GM12874 (cell line): ENCODE measurements around the gene MCMBP.

Source experiments
- CTCF ChIP-seq: IDR thresholded peaks from 2 replicates; pipeline ENCODE4 v1.5.1; 2011; ENCODE audit warnings: low read depth, mild to moderate bottlenecking, control low read depth, low read length, moderate library complexity; ENCODE audit not compliant: insufficient read depth

The MCMBP gene

DNA sequence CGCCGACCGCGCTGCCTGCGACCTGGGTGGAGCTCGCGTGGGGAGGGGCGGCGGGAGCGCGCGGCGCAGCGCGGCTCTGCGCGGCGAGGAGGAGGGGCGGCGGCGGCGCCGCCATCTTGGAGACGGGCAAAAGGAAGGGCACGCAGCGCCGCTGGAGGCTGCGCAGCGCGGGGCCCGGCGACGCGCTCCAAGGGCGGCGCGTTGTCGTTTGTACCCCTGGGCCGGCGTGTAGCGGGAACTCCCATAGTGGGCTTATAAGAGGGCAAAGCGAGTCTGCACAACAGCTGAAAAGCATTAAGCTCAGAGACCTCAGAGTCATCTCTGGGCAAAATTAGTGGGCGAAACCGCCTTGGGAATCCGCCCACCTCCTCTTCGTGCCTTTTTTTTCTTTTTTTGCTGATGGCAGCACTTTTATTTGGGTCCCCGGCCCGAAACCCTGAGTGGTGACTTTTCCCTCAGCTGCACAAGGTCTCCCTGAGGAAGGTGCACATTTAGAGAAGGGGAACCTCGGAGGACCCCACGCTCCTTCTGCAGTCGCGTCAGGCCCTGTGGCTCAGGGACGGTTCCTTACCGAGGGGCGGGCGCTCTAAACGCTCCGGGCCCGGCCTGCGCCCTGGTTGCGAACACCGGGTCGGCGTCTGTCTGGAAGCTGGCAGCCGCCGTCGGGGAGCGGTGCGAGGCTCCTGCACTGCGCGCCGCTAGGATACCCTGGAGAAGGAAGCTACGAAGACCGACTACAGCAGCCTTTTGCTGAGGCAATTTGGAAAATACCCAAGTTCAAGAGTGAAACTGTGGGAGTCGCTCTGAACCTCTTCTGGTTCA lies 428 bp upstream of the MCMBP start:
- TF ChIP-seq CTCF, result no peak

DNA sequence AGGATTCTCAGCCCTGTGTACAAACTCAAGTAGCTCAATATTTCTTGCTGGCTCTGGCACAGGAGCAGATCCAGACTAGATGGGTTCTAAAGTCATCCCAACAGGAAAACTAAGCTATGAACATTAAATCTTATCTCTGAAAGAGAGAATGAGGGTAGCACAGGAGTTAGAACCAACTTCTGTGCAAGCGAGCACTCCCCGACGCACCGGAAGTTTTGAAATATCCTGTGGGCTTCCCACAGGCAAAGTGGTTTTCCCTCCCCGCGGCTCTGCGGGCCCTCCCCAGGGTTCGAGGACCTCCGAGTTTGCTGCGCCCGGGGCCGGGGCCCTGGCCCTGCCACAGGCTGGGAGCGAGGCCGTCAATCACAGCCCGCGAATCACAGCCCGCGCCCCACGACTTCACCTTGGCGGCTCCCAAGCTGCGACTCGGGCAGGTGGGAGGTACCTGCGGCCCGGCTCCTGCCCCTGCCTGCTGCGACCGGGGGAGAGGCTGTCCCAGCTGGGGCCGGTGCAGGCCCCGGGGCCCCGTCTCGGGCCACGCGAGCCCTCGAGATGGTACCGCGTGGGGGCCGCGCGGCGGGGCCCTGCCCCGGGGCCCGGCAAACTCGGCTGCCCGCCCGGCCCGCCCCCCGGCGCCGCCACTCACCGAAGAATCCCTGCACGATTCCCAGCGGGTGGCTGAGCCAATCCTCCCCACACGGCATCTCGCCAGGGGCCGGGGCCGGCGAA lies 598 bp downstream of the MCMBP start:
- TF ChIP-seq CTCF, result no peak

DNA sequence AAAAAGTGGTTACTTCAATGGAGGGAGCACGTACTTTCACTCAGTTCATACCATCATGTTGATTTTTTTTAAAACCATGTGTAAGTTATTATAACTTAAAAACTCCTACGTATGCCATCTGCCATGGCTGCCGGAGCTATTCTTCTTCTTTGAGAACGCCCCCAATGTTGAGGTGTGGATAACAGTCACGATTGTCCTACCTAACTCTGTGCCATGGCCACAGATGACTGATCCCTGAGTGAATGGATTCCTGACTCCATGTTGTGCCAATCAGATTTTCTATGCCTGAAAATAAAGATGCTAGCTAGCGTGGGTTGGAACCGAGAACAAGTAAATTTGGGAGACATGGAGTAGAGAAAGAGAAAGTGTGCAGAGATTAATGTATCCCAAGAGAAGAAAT lies 5.3 kb downstream of the MCMBP start:
- TF ChIP-seq CTCF, result no peak

DNA sequence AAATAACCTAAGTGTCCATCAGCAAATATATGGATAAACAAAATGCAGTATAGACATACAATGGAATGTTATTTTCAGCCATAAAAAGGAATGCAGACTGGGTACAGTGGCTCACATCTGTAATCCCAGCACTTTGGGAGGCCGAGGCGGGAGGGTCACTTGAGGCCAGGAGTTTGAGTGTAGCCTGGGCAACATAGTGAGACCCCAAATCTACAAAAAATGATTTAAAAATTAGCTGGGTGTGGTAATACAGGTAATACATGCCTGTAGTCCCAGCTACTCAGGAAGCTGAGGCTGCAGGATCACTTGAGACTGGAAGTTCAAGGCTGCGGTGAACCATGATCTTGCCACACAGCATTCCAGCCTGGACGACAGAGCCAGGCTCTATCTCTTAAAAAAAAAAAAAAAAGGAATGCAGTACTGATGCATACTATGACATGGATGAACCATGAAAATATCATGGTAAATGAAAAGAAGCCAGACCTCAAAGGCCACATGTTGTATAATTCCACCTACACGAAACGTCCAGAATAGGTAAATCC lies 6.9 kb downstream of the MCMBP start:
- no peak for TF ChIP-seq CTCF

GRCh38 chr10:119863951-119864565 lies 8.6 kb downstream of the MCMBP start:
- no peak for TF ChIP-seq CTCF

- no peak for TF ChIP-seq CTCF
Measured at GRCh38 chr10:119862524-119862923, 10.1 kb downstream of the MCMBP start.
